GM12801 (cell line): Measurements from ENCODE around the gene UTS2.

Experiments
- CTCF ChIP-seq: IDR thresholded peaks from one replicate; pipeline ENCODE4 v1.5.1; 2011; ENCODE audit warnings: control low read depth; ENCODE audit not compliant: insufficient read length; ENCODE audit errors: extremely low read depth

Gene UTS2

GRCh38 chr1:7860130-7860529 is 7.3 kb upstream of the UTS2 start:
- no peak for TF ChIP-seq CTCF

GRCh38 chr1:7859406-7859805 is 6.5 kb upstream of the UTS2 start:
- TF ChIP-seq CTCF = no peak

GRCh38 chr1:7857985-7858384 is 5.1 kb upstream of the UTS2 start:
- TF ChIP-seq CTCF = no peak

- TF ChIP-seq CTCF = no peak
These were observed 4.1 kb upstream of the UTS2 start for GRCh38 chr1:7857000-7857399.

GRCh38 chr1:7856345-7856744 is 3.5 kb upstream of the UTS2 start:
- no peak for TF ChIP-seq CTCF

- TF ChIP-seq CTCF = no peak
These were observed 790 bp upstream of the UTS2 start for GRCh38 chr1:7853684-7854026.

GRCh38 chr1:7850786-7851185 is 2.1 kb downstream of the UTS2 start:
- no peak for TF ChIP-seq CTCF

GRCh38 chr1:7847599-7847998 is 5.3 kb downstream of the UTS2 start:
- no peak for TF ChIP-seq CTCF
